M059J (cell line): ENCODE measurements around the gene CROCC2. TPM values are rescaled to one million over a fixed set of nuclear protein-coding genes. Genes with fewer than 3 reads are reported as not detected.

Experiments used
- DNase-seq: peaks from one replicate; pipeline ENCODE4 v3.0.0-alpha.2; 2012; ENCODE audit warnings: low read depth
- total RNA-seq: library from RNA; depleted of rRNA; stranded (reverse); fragments of >200 nt; shearing (Covaris generic); gene quantifications from 2 replicates; pipeline ENCODE4 v1.2.3, GENCODE V29; 2014

Gene CROCC2
- total RNA-seq, 1 experiment from 2014 or later, result not detected

DNA sequence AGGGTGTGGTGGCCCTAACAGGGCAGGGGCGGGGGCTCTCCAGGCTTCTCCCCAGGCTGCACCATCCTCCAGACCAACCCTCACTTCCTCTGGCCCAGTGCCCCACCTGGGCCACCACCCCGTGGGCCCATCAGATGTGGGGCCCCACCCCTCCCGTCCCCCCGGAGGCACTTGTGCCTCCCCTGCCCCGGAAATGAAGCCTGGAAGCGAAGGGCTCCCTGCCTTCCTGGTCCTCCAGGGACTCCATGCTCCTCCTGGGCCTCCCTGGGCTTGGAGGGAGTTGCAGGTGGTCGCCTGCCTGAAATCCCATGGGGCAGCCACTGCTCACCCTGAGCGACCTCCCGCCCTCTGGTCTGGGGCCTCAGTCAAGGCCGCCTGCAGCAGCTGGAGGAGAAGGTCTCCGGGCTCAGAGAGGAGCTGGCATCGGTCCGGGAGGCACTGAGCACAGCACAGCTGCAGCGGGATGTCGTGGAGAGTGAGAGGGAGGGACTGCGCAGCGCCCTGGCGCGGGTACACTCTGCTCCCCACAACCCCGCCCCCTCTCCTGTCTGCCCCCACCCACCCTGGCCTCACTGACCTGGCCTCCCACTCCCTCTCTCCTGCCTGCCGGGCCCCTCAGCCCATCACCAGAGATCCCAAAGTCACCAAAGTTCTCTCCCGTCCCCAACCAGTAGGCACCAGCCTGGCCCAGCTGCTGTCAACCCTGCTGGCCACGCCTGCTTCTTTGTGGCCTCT lies 28.0 kb downstream of the CROCC2 start:
- no peak for DNase-seq

DNA sequence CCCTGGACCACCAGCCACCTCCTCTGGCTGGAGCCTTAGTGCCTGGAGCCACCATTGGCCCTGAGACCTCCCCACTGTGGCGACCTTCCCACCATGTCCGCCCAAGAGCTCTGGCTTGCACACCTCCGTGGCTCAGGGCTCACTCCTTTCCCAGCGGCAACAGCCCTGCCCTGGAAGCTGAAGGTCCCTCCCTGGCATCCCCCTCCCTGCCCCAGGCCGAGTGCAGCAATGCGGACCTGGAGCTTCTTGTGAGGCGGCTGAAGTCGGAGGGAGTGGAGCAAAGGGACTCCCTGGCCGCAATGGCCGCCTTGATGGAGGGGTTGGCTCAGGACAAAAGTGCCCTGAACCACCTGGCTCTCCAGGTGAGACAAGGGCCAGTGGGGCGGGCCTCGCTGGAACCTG lies 28.6 kb downstream of the CROCC2 start:
- no peak for DNase-seq

DNA sequence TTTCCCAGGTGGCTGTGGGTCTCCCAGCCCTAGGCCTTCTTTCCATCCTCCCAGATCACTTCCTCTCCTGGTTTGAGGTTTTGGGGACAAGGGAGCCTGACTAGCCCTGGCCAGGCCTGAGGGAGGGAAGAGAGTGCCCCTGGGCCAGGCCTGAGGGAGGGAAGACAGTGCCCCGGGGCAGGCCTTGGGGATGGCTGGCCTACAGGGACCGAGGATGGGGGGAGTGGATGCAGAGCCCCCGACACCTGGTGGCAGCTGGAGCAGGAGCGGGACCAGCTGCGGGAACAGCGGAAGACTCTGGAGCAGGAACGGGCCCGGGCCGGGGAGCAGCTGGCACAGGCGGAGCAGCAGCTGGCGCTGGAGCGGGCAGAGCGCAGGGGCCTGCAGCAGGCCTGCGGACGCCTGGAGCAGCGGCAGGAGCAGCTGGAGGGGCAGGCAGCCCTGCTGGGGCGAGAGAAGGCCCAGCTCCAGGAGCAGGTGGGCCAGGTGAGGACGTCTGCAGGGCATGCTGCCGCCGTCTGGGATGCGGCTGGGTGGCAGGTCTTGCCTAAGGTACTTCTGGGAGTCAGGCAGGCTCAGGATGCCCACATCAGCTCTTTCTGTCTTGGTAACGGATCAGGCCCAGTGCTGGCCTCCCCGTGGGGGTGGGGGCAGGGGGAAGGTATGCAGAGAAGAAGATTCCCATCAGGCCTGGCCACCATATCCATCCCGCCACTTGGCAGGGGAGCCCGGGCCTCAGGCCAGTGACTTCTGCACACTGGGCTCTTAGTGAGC lies 29.2 kb downstream of the CROCC2 start:
- DNase-seq, result no peak

DNA sequence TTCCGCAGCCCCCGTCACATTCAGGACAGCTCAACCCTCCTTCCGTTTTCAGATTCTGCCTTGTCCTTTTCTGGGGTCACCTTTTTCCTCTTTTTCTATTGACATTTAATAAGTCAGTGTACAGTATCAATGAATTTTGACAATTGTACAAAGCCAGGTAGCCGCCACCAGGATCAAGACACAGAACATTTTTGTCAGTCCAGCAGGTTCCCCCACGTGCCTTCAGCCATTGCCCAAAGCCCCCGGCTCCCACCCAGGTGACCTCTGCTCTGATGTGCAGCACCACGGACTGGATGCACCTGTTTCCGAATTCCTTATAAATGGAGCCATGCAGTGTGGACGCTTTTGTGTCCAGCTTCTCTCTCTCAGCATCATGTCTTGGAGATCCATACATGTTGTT lies 30.0 kb downstream of the CROCC2 start:
- no peak for DNase-seq

DNA sequence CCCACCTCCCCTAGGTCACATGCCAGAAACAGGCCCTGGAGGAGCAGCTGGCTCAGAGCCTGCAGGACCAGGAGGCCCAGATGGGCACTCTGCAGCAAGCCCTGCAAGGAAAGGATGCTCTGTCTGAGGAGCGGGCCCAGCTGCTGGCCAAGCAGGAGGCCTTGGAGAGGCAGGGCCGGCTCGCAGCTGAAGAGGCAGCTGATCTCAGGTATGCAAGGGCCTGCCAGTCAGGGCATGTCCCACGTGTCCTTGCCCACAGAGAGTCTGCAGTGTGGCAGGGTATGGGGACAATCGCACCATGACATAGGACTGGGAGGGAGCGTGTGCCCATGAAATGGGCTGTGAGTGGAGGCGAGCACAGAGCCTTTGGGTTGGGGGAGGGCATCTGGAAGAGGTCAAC lies 39.9 kb downstream of the CROCC2 start:
- no peak for DNase-seq

DNA sequence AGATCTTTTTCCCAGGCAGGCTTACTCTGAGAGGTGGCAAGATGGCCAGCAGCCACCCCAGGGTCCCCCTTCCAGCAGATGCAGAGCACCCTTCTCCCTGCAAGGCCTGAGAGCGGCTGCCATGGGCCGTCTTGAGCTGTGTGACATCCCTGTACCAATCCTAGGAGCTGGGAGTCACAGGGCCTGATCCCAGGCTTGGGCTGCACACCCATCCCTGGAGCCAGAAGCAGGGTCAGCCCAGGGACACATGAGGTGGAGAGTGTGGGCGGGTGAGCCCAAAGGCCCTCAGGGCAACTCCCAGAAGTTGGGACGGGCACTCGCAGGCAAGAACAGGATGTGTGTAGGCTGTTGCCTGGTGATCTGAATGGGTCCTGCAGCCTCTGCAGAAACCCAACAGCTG lies 40.5 kb downstream of the CROCC2 start:
- peak; percentile 55 for DNase-seq

DNA sequence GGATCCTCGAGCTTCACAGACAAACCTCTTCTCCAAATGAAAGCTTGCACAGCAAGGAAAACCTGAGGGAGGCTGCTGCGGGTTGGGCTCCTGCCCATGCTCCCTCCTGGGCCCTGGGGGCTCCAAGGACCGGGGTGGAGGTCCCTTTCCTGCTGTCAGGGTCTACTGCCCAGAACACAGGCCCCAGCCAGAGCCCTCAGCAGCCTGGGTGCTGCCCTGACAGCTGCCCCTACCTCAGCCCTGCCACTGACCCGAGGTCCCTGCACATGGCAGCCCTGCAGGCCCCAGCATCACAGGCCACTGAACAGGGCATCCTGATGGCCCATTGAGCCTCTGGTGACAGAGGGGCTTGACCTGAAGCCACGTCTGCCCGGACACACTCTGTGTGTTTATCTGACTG lies 41.0 kb downstream of the CROCC2 start:
- no peak for DNase-seq

DNA sequence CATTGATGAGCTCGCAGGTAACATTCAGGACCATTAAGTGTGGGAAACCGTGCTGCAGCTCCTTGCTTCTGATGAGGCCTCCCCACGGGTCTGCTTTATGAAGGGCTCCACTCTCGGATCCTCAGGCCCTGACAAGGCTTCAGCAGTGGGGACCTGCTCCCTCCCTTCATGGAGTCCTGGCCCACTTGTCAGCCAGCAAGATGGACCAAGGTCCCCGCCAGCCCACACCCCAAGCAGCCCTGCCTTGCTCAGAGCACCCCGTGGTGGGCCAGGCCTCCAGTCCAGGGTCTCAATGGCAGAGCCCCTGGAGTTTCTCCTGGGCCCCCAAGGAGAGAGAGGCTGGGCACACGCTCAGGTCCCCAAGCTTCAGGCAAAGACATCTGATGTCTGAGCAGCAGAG lies 41.5 kb downstream of the CROCC2 start:
- no peak for DNase-seq

DNA sequence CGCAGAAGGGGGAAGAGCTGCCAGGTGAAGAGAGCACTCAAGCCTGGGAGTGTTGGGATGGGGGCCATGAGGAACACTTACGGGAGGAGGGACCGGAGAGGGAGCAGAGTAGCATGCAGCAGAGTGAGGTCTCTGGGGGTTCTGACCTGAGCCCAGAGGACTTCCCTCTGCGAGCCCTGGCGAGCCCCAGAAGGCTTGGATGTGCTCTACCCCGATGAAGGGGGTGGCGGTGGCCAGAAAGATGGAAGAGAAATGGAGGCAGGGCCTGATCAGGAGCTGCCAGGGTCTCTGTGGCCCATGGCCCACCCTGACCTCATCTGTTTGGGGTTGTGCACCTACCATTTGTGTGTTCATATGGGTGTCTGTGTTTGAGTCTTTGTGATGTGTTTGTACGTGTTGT lies 42.0 kb downstream of the CROCC2 start:
- no peak for DNase-seq

DNA sequence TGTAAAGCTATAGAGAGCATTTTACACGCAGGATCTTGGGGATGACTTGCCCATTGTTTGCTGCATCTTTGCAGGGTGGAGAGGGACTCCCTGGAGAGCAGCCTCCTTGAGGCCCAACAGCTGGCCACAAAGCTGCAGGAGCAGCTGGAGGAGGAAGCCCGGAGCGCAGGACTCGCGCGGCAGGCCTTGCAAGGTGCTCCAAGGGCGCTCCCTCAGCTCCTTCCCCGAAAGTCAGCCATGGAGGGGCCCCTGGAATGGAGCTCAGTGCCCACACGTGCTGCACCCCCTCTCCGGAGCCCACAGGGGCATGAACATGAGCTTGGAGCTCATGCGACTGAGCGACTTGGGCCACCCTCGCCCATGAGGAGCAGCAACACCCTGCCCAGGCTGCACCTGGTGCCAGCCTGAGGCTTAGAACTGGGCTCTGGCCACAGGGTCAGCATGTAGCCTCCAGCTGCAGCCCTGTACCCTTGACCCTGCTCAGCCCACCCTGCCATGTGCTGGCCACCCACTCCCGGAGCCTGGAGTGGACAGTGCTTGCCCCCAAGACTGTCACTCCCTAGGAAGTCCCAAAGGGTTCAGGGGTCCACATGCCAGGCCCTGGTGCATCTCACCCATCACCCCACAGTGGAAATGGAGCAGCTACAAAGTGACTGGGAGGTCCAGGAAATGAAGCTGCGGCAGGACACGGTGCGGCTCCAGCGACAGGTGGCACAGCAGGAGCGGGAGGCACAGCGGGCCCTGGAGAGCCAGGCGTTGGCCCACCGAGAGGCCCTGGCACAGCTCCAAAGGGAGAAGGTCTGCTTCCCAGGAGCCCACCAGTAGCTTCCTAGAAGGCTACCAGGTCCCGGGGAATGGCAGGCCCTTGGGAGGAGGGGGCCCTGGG lies 43.0 kb downstream of the CROCC2 start:
- DNase-seq, result no peak

DNA sequence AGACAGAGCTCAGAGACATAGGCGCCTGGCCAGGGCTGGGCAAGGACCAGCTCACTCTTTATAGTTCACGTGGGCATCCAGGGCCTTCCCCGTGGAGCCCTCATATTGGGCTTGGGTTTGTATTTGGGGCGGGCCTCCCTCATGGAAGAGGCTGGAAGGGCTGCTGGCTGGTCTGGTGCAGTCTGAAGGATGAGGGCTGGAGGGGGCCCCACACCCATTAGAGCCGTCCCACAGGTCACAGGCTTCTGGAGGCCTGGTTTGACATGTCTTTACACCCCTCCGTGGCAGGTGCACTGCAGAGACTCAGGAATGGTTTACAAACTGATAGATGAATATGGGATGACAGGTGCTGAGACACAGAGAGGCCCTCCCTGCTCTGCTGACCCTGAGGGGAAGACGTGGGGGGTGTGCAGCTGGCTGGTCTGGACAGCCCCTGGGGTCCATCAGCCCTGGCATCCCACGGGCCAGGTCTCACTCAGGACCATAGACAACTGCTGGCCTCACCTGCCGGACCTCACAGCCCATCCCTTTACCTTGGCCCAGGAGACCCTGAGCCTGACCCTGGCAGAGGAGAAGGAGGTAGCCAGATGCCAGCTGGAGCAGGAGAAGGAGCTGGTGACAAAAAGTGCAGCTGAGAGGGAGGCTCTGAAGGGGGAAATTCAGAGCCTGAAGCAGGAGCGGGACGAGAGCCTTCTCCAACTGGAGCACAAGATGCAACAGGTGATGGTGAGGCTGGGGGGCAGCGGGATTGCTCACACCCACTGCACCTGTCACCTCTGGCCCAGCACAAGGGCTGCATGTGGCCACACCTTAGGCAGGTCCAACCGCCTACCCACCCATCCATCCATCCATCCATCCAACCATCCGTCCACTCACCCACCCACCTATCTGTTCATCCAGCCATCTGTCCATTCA lies 43.9 kb downstream of the CROCC2 start:
- no peak for DNase-seq

DNA sequence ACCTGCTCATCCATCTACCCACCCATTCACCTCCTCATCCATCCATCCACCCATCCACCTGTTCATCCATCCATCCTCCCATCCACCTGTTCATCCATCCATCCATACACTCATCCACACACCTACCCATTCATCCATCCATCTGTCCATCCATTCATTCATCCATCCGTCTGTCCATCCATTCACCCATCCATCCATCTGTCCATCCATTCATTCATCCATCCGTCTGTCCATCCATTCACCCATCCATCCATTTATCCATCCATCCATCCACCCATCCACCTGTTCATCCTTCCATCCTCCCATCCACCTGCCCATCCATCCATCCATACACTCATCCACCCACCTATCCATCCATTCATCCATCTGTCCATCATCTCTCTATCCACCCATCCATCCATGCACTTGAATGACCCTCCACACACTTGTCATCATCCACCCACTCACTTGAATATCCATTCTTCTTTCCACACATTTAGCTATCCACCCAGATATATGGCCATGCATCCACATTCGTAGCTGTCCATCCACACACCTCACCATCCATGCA lies 45.0 kb downstream of the CROCC2 start:
- DNase-seq, result no peak

DNA sequence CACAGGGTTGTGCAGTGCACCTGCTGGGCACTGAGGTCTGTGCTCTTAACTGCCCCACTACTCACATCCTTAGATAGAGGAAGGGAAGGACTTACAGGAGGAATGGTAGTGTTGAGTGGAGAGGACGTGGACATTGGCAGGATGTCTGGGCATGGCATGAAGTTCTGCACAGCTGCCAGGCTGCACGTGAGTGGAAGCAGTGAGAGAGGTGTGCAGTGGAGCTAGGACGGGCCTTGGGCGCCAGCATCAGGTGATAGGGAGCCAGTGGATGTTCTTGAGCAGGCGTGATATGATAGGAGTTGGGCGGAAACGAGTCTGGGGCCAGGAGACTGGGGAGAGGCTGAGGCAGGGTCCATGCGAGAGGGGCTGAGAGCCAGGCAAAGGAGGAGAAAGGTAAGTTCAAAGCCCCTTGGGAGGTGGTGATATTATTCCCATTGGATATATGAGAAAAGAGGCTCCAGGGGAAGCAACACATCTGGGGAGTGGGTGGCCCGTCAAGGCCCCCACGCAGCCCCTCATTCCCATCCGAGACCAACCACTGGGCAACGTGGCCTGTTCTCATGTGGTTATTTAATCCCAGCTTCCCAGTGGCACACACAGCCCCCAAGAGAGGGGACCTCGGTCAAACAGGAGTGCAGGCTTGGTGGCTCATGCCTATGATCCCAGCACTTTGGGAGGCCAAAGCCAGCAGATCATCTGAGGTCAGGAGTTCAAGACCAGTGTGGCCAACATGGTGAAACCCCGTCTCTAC lies 46.5 kb downstream of the CROCC2 start:
- DNase-seq, result no peak

DNA sequence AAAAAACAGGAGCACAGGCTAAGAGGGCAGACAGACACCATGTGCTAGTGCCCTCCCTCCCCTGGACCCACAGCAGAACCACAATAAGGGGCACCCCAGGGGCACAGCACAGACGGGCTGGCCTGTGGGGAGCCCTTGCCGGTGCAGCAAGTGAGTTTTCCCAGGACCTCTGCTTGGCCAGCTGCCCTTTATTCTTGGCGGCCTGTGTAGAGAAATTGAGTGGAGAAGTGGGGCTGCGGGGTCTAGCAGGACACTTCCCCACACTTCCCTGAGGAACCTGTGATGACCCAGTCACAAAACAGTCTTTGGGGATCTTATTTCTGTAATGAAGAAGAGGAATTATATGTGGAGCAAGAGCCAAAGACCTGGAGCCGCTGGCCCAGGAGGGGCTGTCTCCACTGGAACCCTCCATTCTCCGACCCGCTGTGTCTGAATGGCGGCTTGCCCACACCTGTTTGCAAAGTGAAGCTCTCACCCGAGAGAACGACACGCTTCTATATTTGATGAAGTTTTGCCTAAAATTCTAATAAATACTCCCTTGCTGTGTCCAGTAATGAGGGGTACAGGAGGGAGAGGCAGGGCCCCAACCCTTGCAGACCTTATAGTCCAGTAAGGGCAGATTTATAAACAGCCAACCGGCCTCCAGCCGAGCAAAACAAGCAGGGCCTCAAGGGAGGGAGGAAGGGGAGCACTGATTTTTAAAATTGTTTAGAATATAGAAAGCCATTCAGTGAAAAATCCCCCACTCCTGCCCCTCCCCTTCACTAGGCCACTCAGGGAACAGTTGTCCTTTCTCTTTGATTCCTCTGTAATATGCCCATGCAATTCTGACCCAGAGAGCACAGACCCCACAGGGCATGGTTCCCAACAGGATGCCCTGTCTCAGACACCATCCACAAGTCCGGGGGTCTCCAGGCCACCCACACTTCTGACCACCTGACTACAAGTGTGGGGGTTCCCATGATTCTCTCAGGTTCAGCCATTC lies 47.6 kb downstream of the CROCC2 start:
- no peak for DNase-seq

DNA sequence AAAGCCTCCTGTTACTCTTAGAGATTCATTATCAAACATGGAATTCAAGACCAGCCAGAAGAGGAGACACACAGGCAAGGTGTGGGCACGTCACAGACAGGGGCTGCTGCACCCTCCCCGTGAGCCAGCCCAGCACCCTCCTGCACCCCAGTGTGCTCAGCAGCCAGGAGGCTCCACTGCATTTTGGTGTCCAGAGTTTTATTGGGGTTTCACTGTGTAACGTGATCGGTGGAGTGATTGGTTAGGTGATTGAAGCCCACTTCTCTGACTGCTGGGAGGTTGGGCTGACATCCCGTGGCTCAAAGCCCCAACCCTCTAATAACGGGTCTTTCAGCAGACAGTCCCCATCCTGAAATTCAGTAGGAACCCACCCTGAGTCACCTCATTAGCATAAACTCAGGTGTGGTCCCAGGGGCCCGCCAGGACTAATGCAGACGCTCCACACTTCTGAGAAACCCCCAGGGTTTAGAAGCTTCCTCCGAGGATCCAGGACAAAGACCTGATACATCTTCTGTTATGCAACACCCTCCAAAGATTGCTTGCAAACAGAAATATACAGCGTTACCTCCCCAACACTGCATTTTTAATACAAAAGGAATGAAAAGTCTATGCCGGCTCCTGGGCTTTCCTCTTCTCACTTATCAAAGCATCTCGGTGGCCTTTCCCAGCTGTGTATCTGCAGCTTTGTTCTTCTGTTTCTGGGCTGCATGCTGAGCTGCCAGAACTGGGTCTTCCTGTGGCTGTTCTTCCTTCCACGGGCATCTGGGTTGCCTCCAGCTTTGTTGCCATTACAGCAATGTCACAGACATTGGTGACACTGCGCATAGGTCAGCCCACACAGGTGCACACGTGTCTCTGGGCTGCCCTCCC lies 48.5 kb downstream of the CROCC2 start:
- no peak for DNase-seq

DNA sequence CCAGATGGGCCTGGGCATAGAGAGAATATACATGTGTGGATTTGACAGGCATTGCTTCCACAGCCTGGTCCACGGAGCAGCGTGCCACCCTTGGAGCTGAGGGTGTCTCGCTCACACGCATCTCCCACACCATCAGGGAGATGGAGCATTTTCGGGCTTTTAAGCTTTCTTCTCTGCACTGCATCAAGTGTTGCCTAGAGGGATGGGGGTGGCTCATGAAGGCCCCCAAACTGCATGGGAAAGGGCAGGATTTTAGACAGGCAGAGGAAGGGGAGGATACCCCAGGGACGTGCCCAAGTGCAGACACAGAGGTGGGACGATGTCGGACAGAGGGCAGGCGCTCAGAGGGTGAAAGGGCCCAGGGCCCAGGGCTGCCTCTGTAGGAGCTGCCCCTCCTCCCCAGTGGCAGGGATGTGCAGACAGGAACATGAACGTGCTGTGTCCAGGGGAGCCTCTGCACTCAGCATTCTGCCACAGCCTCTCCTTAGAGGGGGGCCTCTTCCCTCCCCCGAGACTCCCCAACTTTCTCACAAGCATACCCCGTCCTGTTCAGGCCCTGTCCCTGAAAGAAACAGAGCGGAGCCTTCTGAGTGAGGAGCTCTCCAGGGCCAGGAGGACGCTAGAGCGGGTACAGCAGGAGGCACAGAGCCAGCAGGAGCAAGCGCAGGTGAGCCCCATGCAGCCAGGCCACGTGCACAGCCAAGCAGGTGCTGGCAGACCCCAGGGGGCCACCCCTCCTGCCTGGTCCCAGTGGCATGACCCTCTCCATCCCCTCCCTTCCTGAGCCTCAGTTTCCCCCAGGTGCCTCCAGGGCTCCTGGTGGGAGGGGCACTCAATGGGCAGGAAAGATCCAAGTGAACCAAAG lies 49.4 kb downstream of the CROCC2 start:
- no peak for DNase-seq
